ENCODE results near the gene BICRAL.

BICRAL gene

DNA sequence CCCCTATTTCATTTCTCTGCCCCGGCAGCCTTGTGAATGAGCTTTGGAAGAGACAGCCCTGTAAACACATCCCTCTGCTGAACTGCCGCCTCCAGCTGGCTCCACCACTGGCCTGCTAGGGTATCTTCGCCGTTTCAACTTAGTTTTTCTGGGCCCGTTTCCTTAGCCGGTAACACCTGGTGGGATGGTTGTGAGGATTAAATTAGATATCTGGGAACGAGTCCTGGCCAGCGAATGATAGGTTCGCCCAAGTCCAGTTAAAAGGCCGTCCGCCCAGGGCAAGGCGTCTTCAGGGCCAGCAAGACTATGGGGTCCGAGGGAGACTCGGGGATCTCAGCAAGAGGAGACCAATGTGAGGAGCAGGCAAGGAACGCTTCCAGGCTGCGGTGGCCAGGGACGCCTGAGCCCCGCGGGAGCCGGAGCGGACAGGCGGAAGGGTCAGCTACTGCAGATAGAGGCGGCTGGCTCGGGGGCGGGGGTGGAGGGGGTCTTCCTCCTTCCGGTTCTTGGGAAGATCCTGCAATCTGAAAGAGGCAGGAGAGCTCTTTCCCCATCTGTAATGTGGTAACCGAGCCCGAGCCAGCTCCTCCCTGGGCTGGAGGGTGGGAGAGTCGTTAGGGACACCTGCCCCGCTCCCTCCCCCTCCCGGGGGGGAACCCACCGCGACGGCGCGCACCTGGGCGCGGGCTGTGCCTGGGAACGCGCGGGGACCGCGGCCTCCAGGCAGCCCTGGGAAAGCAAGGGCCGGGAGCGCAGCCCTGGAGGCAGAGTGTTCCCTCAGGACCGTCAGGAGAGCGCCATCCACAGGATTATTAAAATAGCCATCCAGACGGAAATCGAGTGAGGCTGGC, 129.5 kb downstream of the BICRAL start:
- no peak overlapping the region for H3K9ac ChIP-seq
- H3K4me1 ChIP-seq (ENCODE audit: low read depth, poor library complexity, severe bottlenecking) = peaks cover 8% of the 10 kb centered on the region
- no peak overlapping the region for H2AFZ ChIP-seq (ENCODE audit: low read depth)
- H3K4me2 ChIP-seq = no peak overlapping the region
- H3K36me3 ChIP-seq (ENCODE audit: insufficient read depth) = no peaks in the 10 kb centered on the region
- TF ChIP-seq, protein P1, sequence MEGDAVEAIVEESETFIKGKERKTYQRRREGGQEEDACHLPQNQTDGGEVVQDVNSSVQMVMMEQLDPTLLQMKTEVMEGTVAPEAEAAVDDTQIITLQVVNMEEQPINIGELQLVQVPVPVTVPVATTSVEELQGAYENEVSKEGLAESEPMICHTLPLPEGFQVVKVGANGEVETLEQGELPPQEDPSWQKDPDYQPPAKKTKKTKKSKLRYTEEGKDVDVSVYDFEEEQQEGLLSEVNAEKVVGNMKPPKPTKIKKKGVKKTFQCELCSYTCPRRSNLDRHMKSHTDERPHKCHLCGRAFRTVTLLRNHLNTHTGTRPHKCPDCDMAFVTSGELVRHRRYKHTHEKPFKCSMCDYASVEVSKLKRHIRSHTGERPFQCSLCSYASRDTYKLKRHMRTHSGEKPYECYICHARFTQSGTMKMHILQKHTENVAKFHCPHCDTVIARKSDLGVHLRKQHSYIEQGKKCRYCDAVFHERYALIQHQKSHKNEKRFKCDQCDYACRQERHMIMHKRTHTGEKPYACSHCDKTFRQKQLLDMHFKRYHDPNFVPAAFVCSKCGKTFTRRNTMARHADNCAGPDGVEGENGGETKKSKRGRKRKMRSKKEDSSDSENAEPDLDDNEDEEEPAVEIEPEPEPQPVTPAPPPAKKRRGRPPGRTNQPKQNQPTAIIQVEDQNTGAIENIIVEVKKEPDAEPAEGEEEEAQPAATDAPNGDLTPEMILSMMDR (conservative IDR thresholded peaks at IDR 0.05; ENCODE audit: low read depth, low read length) = no peak
- no peak overlapping the region for H3K4me3 ChIP-seq (IDR thresholded peaks at IDR 0.05; ENCODE audit: insufficient read depth, low read depth, low read length)
- H3K27me3 ChIP-seq (ENCODE audit: insufficient read depth, low read depth) = peaks cover 2% of the 10 kb centered on the region; the same call in 1 of the 2 replicates
- H4K20me1 ChIP-seq (ENCODE audit: insufficient read depth) = no peaks in the 10 kb centered on the region
- no peaks in the 10 kb centered on the region for H3K79me2 ChIP-seq (ENCODE audit: insufficient read depth, low read depth)
- no peak overlapping the region for H3K27ac ChIP-seq

DNA sequence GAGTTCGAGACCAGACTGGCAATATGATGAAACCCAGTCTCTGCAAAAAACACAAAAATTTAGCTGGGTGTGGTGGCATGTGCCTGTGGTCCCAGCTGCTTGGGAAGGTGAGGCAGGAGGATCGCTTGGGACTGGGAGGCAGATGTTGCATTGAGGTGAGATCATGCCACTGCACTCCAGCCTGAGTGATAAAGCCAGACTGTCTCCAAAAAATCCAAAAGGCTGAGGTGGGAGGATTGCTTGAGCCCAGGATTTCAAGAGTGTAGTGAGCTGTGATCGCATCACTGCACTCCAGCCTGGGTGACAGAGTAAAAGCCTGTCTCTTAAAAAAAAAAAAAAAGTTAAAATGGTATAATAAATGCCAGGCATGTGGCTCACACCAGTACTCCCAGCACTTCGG, 132.7 kb downstream of the BICRAL start:
- H3K36me3 ChIP-seq (ENCODE audit: insufficient read depth) = no peaks in the 10 kb centered on the region

DNA sequence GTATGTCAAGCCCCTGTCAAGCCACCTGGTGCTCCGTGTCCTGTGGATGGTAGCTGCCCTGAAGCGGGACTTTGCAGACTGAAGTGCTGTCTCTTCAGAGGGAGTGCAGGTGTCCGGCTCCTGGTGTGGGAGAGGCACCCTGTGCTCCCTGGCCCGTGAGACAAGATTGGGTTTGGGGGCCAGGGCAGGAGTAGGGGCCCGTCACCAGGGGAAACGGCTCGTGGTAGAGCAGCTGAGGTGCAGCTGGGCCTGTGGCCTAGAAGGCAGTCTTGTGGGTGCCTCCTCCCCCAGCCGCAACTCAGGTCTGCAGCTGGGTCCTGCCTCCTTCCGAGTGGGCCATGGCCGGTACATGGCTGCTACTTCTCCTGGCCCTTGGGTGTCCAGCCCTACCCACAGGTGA, 133.9 kb downstream of the BICRAL start, which contains the start of gene PTCRA:
TSS of gene PTCRA (plus strand) at position 322 of the 400 bp plus-strand sequence. CDS start at position 339, 17 bp downstream.
- Histone ChIP-seq H2AFZ (ENCODE audit: low read depth) (no peak within 1 kb of the TSS), H3K9ac (no peak within 1 kb of the TSS), H3K79me2 (ENCODE audit: insufficient read depth, low read depth) (no peaks in the 10 kb centered on the region), H3K36me3 (ENCODE audit: insufficient read depth) (no peaks in the 10 kb centered on the region), H3K27ac (no peak within 1 kb of the TSS), H3K27me3 (ENCODE audit: insufficient read depth, low read depth) (peaks cover 2% of the 10 kb centered on the region; the same call in 1 of the 2 replicates), H3K4me1 (ENCODE audit: low read depth, poor library complexity, severe bottlenecking) (peaks cover 8% of the 10 kb centered on the region), H3K4me3 (IDR thresholded peaks at IDR 0.05; ENCODE audit: insufficient read depth, low read depth, low read length) (no peak within 1 kb of the TSS), H3K4me2 (no peak within 1 kb of the TSS), H4K20me1 (ENCODE audit: insufficient read depth) (no peaks in the 10 kb centered on the region)
- TF ChIP-seq, protein P1 (conservative IDR thresholded peaks at IDR 0.05; ENCODE audit: low read depth, low read length) = no peak

More for the DNA sequence above, 132.7 kb downstream of the BICRAL start:
- TF ChIP-seq, protein P1 (conservative IDR thresholded peaks at IDR 0.05; ENCODE audit: low read depth, low read length) = no peak
- Histone ChIP-seq H3K4me2 (no peak overlapping the region), H3K4me3 (IDR thresholded peaks at IDR 0.05; ENCODE audit: insufficient read depth, low read depth, low read length) (no peak overlapping the region), H3K27me3 (ENCODE audit: insufficient read depth, low read depth) (peaks cover 2% of the 10 kb centered on the region; the same call in 1 of the 2 replicates), H2AFZ (ENCODE audit: low read depth) (no peak overlapping the region), H3K27ac (no peak overlapping the region), H3K79me2 (ENCODE audit: insufficient read depth, low read depth) (no peaks in the 10 kb centered on the region), H4K20me1 (ENCODE audit: insufficient read depth) (no peaks in the 10 kb centered on the region), H3K9ac (no peak overlapping the region), H3K4me1 (ENCODE audit: low read depth, poor library complexity, severe bottlenecking) (peaks cover 8% of the 10 kb centered on the region)

DNA sequence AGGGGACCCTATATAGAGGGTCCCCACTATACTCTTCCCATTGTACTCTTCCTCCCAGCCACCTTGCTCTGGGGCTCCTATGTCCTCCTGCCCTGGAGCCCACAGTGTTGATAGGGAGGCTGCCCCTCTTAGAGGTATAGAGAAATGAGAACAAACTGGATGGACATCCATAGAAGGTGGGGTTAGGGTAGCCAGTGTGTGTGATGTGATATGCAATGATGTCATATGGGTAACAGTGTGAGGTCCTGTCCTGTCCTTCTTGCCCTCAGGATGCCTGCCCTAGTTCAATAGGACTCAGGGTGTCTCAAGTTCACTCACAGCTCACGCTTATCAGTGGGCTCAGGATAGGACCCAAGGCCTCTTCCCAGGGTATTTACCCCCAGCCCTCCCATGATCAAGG, 134.4 kb downstream of the BICRAL start:
- H2AFZ ChIP-seq (ENCODE audit: low read depth) = no peak overlapping the region
- H3K79me2 ChIP-seq (ENCODE audit: insufficient read depth, low read depth) = no peaks in the 10 kb centered on the region
- no peak overlapping the region for H3K27ac ChIP-seq
- no peak overlapping the region for H3K4me2 ChIP-seq
- H3K4me1 ChIP-seq (ENCODE audit: low read depth, poor library complexity, severe bottlenecking) = peaks cover 8% of the 10 kb centered on the region
- H3K27me3 ChIP-seq (ENCODE audit: insufficient read depth, low read depth) = peaks cover 2% of the 10 kb centered on the region; the same call in 1 of the 2 replicates
- H3K9ac ChIP-seq = no peak overlapping the region
- no peak overlapping the region for H3K4me3 ChIP-seq (IDR thresholded peaks at IDR 0.05; ENCODE audit: insufficient read depth, low read depth, low read length)
- H4K20me1 ChIP-seq (ENCODE audit: insufficient read depth) = no peaks in the 10 kb centered on the region
- TF ChIP-seq, protein P1 (conservative IDR thresholded peaks at IDR 0.05; ENCODE audit: low read depth, low read length) = no peak
- no peaks in the 10 kb centered on the region for H3K36me3 ChIP-seq (ENCODE audit: insufficient read depth)

Measured in KMS-11 (cell line).